Measurements from ENCODE around the gene SRRM2.

SRRM2 gene

DNA sequence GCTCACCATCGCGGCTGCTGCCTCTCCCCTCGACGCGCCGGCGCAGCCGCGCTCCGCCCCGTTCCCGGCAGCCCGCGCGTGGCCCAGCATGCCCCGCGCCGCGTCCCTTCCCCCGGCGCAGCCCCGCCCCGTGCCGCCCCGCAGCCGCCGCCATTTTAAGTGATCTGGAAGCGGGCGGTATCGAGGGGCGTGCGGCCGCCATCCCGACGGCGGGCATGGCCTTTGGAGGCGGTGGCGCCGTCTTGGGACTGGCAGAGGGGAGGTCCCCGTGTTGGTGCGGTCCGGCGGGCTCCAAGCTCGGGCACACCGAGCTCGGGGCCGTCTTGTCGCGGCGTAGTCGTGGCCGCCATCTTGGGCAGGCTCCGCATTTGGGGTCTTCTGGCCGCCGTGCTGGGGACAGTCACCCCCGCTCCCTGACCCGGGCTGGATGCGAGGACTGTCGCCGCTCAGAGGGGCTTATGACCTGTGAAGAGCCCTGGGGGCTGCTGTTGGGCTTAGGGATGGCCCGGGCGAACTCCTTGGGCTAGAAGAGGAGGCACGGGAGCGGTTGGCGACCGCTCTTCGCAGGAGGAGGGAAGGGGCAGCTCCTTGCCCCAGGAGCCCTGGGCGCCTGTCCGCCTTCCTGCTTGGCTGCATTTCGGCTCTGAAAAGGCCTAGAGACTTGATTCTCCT lies 24.9 kb downstream of the SRRM2 start, which contains the start of gene ELOB:
Gene ELOB (minus strand): TSS at position 50 of the 672 bp plus-strand sequence. CDS start 41 bp downstream, at position 9.
- peak; percentile 75 for DNase-seq (ENCODE audit: low spot score)

DNA sequence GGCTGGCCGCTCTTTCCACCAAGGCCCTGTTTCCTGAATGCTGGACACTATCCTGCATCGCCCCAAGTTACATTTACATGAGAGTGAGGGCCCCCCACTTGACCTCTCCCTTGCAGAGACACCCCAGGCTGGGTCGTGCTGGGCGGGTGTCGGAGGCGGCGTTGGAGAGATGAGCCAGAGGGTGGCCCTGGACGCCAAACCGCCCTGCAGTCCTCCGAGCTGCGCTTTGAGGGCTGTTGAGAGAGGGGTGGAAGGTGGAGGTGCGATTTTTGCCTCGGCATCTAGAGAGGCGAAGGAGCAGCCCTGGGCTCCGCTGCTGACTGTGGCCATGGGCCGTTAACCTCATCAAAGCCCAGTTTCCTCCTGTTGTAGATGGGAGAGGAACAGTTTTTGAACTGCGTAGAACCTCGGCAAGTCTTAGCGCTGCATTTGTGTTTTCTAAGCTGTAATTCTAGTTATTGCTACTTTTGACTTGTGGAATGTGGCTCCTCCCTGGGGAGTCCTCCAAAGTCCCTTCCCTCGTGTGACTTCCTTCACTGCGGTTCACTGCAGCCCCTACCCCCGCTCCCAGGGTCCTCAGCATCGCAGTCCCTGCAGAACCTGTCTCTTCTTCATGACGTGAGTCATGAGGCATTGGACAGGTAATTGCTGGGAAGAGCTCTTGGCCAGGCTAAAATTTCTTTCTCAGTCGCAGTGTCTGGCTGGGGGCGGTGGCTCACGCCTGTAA lies 25.6 kb downstream of the SRRM2 start:
- no peak for DNase-seq (ENCODE audit: low spot score)

DNA sequence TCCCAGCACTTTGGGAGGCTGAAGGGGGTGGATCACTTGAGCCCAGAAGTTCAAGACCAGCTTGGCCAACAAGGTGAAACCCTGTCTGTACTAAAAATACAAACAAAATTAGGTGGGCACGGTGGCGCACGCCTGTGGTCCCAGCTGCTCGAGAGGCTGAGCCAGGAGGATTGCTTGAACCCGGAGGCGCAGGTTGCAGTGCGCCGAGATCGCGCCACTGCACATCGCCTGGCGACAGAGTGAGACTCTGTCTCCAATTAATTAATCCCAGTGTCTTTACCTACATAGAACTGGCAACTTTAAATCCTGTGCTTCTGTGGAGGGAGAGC lies 26.2 kb downstream of the SRRM2 start:
- DNase-seq (ENCODE audit: low spot score): no peak

DNA sequence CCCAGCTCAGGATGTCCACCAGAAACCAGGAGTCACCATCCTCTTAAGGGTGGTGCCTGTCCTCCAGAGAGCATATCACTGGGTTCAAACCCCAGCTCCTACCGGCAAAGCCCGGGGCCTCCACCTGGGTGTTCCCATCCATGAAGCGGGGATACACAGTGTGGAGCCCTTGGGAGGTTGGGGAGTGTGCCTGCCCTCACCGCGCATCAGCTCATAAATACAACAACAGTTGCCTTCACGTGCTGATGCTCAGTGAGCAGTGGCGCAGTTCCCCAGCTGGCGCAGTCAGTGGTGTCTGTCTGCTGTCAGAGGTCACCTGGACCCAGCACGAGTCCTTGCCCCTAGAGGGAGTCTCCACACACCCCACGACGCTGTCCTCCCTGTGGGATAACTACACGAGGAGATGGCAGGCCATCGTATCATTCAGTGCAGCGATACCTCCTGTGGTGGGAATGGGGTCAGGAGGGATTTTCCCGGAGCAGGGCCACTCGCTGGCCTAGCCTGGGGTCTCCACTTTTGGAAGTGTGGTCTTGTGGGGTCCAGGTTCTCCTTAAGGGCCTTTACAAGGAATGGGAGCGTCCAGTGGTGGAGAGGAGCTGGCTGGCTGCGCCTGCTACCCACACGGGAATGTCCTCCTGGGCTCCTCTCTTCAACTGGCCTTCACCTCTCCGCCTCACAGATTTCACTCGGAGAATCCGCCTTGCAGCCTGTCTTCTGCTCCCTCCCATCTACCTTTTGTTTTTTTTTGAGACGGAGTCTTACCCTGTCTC lies 26.9 kb downstream of the SRRM2 start:
- DNase-seq (ENCODE audit: low spot score): no peak

DNA sequence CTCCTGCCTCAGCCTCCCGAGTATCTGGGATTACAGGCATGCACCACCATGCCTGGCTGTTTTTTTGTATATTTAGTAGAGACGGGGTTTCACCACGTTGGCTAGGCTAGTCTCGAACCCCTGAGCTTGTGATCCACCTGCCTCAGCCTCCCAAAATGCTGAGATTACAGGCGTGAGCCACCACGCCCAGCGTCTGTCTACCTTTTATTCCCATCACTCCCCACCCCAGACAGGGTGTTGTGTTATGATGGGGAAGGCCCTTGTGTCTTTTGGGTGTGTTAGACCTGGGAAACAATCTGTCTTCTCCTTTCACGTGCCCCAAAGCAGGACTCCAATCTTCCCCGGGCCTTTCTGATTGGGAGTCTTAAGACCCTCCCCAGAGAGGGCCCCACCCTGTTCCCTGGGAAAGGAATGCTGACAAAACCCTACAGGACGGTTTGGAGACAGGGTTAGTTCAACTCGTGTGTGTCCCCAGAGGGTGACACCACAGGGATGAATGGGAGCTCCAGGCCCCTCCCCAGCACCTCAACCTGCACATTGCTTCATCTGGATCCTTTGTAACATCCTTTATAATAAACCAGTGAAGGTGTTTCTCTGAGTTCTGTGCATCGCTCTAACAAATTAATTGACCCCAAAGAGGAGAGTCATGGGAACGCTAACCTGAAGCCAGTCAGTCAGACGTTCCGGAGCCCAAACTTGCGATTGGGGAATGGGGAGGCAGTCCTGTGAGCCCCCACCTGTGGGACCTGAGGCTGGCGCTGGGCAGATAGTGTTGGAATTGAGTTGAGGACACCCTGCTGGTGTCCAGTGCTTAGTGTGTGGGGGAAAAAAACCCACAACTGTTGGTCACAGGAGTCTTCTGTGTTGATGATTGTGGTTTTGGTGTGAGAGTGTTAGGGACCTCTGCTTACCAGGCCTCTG lies 27.8 kb downstream of the SRRM2 start:
- DNase-seq (ENCODE audit: low spot score): no peak

DNA sequence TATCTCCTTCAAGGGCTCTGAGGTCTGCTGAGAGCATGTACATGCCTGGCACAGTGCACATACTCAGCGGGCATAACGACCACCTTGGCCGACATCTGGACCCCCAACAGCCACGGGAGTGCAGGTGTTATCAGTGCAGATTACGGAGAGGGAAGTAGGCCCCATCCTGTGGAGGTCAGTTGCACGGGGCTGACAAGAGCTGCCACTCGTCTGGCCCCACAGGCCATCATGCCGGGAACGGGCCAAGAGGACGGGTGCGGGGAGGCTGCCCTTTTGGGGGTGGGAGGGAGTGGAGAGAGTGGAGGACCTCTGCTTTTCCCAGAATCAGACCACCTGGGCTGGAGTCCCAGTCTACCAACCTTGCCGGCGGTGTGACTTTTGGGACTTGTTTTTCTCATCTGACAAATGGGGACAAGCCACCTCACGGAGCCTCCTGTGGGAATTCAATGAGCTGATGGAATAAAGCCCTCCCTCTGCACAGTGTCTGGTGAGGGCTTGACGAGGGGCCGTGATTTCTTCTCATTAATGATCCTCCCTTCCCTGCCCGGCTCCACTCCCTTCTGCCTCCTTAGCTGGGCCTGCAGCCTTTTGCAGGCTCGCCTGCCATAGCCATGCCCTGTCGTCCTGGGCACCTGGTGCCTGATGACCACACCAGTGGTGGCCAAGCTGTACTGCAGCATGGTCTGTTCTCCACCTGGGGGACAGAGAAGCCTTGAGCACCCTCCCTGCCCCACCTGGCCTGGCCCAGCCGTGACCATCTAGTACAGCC lies 30.3 kb downstream of the SRRM2 start:
- no peak for DNase-seq (ENCODE audit: low spot score)

DNA sequence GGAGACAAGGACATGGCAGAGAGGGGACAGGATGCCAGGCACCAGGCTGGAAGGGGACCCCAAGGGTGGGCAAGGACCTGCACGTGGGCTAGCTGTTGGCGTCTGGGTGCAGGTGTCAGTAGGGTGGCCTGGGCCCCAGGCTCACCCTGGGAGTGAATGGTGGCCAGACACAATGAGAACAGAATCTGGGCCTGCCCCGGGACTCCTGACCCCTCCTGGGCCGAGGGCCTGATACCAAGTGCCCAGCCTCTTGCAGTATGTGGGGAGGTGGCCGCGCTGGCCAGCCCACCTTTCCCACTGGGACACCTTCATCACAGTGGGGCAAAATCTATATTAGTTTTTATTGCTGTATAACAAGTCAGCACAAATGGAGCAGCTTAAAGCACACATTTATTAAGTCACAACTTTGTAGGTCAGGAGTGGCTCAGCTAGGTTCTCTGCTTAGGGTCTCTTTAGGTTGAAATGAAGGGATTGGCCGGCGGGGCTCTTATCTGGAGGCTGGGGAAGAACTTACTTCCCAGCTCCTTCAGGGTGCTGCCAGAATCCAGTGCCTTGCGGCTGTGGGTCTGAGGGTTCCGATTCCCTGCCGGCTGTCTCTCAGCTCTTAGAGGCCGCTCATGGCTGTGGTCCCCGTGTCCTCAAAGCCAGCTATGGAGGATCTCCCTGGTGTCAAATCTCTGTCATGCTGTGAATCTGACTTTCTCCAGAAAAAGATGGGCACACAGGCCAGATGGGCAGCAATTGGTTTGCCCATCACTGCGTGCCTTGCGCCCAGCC lies 31.3 kb downstream of the SRRM2 start:
- DNase-seq (ENCODE audit: low spot score): no peak

DNA sequence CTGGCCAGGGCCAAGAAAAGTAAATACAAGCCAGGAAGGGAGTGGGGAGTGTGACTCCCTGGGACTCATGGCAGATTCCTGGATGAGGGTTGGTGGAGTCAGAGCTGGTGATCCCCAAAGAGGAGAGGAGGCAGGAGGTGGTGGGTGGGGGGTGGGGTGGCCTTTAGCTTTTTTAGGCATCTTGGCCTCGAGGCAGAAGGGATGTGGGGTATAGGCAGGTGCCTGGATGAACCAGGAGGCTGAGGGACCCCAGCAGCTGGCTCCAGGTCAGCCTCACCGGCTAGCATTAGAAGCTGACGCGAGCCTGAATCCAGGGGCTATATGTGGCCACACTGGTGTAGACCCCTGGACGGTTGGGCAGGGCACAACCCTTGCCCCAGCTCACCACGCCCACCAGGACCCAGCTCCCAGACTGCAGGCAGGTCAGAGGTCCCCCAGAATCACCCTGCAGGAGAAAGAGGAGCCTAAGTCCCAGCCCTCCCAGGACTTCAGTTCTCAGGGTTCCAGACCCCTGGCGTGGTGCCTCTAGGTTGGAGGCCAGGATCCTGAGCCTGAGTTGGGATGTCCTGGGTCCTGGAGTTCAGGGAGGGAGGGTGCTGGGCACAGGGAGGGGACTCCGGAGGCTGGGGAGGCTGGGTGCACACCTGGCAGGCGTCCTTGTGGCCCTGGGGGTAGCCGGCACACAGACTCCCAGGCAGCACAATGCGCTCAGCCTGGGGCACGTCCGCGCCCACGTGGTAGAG lies 32.1 kb downstream of the SRRM2 start:
- no peak for DNase-seq (ENCODE audit: low spot score)

DNA sequence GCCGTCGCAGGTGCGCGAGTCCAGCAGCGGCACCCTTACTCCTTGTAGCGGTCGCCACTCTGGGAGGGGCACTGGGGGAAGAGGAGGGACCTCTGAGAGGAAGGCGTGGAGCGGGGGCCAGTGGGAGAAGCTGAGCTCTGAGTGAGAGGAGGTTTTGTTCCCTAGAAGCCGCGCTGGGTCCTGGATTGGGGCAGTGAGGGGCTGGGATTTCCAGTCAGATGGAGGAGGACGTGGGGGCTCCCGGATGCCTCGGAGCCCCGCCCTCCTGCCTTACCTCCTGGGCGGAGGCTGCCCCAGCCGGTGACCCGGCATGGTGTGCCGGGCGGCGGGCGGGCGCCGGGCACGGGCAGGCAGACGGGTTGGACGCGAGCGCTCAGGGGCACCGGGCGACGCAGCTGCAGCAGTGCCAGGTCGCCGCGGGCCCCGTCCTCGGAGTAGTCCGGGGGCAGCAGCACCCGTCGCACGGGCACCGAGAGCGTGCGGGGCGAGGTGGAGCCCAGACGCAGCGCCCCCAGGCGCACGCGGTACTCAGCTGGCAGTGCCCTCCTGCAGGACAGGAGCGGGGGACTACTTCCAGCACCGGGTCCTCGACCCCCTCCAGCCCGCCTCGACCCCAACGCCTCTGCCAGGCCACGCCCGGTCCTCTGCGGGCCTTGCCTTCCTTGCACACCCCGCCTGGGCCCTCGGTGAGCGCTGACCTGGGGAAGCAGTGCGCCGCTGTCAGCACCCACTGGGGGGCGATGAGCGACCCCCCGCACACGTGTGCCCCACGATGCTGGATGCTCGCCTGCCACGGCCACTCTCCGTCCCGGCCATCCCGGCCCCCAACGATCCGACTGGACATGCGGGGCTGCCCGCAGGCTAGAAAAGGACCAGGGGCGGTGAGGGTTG lies 32.9 kb downstream of the SRRM2 start:
- DNase-seq (ENCODE audit: low spot score): no peak

DNA sequence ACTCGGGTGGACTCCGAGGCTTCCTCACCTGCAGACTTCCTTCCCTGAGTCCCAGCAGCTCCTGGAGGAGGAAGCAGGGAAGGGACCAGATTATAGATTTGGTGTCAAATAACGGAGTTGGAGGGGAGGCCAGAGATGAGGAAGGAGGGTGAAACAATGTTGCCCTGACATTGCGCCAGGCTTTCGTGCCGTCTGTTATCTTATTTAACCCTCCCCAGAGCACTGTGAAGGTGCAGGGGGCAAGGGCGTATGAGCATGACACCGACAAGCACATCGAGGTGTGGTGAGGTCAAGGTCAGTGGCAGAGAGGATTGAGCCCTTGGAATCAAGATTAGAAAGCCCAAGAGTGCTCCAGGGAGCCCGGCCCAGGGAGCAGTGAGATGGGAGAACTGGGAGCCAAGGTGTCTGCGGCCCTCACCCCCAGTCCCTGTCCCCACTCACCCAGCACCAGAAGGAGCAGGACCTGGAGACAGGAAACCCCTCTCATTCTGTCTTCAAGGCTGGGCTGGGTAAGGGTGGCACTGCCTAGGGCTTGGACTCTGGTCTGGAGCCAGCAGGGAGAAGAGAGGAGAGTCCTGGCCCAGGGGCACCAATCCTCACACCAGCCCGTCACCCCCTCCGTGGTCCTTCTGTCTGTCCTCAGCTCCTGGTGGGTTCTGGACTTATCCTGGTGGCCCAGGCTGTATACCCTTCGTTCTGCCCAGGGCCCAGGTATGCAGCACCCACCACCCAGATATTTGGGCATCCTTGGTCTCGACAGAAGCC lies 33.8 kb downstream of the SRRM2 start:
- DNase-seq (ENCODE audit: low spot score): no peak

DNA sequence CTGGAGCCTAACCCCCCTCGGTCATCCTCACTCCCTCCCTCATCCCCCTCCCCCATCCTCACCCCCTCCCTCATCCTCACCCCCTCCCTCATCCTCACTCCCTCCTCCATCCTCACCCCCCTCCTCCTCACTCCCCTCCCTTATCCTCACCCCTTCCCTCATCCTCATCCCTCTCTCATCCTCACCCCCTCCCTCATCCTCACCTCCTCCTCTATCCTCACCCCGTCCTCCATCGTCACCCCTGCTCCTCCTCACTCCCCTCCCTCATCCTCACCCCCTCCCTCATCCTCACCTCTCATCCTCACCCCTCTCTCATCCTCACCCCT lies 34.4 kb downstream of the SRRM2 start:
- no peak for DNase-seq (ENCODE audit: low spot score)

DNA sequence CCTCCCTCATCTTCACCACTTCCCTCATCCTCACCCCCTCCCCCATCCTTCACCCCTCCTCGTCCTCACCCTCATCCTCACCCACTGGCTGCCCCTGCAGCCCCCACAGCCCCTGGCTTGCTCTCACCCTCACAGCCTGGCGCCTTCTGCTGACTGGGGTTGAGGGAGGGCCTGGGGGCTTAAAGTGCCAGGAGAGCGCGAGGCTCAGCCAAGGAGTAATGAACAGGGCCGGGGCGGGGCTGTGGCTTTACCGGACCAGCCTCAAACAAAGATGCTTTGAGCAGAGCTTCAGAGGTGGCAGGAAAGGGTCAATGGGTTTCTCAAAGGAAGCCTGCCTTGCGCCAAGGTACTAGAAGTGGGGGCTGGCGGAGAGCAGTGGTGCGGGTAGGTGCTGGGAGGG lies 35.0 kb downstream of the SRRM2 start, which contains the start of gene PRSS33:
Gene PRSS33 (minus strand): TSS at position 155 of the 400 bp plus-strand sequence. CDS start 1,013 bp downstream, outside the sequence.
- DNase-seq (ENCODE audit: low spot score): no peak

DNA sequence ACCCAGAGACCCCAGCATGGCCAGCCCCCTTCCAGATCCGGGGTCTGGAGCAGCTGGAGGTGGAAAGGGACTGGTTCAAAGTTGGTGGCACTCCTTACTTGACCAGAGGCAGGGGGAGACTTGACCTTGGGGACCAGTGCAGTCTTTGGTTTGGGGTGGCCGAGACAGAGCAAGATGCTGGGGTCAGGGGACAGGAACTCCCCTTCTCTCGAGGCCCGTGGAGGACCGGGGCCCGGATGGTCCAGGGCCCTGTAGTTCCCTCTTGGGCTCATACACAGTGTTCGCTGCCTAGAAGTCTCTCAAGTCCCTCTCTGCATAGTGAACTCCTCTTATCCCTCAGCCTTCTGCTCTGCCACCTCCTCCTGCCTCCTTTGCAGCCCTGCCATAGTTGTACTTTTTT lies 35.5 kb downstream of the SRRM2 start:
- DNase-seq (ENCODE audit: low spot score): no peak

DNA sequence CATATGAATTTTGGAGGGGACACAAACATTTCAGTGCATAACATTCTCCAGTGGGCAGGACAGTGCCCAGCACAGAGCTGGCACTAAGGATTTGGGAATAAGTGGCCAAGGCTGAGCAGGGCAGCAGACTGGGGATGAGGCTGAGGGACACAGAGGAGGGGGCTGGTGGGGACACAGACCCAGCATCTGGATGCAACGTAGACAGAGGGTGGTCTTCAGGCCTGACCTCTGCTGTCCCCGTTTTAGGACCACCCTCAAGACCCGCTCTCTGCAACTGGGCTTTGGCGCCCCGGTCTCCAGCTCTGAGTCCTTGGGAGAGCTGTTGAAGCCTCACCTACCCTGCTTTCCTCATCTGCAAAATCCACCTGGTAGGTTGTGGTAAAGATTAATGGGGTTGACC lies 38.2 kb downstream of the SRRM2 start:
- no peak for DNase-seq (ENCODE audit: low spot score)

DNA sequence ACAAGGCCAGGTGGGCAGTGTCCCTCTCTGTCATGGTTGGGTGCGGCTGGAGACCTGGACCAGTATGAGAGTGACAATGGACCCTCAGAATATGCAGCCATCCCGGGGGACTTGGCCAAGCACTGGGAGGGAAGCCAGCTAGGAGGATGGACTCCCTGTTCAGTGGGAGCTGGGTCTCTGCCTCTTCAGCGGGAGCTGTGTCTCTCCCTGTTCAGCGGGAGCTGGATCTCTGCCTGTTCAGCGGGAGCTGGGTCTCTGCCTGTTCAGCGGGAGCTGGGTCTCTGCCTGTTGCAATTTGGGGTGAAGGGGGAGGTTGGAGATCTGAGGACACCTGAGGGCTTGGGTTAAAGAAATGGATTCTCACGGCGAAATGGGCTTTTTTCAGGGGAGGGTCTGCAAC lies 38.7 kb downstream of the SRRM2 start:
- no peak for DNase-seq (ENCODE audit: low spot score)

DNA sequence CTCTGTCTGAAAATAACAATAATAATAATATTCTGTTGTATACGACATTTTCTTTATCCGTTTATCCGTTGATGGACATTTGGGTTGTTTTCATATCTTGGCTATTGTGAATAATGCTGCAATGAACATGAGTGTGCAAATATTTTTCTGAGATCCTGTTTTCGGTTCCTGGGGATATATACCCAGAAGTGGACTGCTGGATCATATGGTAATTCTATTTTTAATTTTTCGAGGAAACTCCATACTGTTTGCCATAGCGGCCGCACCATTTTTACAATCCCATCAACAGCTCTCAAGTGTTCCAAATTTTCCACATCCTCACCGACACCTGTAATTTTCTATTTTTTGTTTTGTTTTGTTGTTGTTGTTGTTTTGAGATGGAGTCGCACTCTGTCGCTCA lies 40.5 kb downstream of the SRRM2 start:
- DNase-seq (ENCODE audit: low spot score): no peak

DNA sequence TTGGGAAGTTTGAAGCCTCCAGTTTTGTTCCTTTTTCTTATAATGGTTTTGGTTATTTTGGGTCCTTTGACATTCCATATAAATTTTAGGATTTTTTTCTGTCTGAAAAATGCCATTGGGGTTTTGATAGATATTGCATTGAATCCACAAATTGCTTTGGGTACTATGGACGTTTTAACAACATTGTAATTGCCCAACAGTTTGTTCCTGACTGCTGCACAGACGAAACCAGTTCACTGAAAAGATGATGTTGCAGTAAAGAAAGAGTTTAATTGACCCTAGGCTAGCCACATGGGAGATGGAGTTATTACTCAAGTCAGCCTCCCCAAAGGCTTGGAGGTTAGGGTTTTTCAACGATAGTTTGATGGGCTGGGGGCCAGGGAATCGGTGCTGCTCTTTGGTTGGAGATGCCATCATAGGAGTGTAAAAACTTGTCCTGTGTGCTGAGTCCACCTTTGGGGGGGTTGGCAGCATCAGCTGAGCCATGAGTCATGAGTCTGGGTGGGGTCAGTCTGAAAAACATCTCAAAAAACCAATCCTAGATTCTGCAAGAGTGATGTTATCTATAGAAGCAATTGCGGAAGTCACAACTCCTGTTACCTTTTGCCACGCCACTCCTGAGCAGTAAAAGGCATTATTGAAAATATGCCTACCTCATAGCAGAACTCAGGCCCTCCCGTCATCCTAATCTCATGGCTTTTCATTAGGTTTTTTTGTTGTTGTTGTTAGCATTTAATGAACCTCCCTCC lies 43.1 kb downstream of the SRRM2 start:
- no peak for DNase-seq (ENCODE audit: low spot score)

All from SK-N-DZ (cell line).